Left lobe of liver (tissue), 2 donors: ENCODE data around the gene CELSR3. TPM values are rescaled to one million over a fixed set of nuclear protein-coding genes. Genes with fewer than 3 reads are reported as not detected.

Source experiments
- ATAC-seq: fragments of 200-7000 bp; cut with Tn5 transposase; one replicate; pipeline ENCODE4 v1.9.1; 2020; ENCODE audit warnings: mild to moderate bottlenecking, moderate library complexity
- DNase-seq: peaks from one replicate; pipeline ENCODE4 v3.0.0-alpha.2; 2020; ENCODE audit warnings: low spot score
- total RNA-seq: library from RNA; stranded (reverse); gene quantifications from one replicate; pipeline ENCODE4 v1.2.1, GENCODE V29; 2021
- donor health status: DM: no; HTN: no; CAD: no; lungs with moderate emphysema.
- donor health status: DM: no; HTN: yes; CAD: no.

Gene CELSR3
- total RNA-seq, 1 donor from 2014 or later, result 0.45 TPM

DNA sequence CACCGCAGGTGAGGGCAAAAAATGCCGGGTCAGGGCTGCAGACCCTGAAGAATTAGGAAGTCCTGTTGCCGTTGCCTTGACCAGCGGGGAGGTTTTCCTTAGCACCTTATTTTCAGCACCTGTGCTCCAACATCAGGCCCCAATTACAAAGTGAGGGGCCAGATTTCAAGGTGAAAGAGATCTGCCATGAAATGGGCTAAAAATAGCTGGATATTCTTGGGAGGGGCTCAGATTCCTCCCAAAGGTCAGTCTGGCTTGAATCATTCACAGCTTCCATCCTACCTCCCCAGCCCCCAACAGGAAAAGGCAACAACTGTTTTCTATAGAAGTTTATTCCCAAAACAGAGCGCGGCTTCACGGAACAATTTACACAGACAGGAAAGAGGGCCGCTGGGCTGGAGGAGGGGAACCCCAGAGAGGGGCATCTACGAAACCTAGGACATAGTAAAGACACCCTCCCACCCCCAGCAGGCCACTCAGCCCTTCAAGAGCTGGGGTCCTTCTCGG lies 26.5 kb downstream of the CELSR3 start:
- DNase-seq (no peak), ATAC-seq (no peak)

DNA sequence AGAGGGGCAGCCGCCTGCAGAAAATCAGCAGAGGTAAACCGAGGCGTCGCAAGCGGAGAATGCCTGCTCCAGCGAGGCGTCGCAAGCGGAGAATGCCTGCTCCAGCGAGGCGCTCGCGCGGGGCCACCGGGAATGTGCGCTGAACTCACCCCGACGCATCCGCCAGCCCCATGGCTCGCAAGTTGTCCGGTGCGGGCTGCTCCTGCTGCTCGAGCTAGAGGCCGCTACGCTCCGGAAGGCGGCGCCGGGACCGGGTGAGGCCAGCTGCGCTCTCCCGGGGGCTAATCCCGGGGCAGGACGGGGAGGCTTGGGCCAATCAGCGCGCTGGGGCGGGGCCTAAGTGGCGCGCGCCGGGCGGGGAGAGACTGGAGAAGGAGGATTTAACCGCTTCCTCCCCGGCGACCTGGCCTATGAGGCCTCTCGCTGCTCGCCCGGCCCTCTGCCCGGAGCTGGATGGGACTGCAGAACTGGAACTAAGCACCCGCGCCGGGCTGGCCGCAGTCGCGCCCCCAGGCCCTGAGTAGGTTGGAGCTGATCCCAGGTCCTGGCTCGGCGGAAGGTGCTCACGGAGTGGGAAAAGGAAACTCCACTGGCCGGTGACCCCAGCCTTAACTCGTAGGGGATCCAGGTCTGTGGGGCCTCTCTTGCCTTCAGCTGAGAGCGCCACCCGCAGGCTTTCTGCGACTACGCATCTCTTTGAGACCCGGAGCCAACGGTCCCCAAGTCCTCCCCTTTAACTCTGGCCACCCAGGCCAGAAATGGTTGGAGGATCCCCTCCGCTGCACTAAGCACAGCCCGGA lies 27.3 kb downstream of the CELSR3 start, which contains the start of gene SLC26A6:
Gene SLC26A6 (minus strand): TSS at position 240 of the 800 bp plus-strand sequence. CDS start 68 bp downstream, at position 172.
- DNase-seq (peak; percentile 98), ATAC-seq (peak; percentile 95)

DNA sequence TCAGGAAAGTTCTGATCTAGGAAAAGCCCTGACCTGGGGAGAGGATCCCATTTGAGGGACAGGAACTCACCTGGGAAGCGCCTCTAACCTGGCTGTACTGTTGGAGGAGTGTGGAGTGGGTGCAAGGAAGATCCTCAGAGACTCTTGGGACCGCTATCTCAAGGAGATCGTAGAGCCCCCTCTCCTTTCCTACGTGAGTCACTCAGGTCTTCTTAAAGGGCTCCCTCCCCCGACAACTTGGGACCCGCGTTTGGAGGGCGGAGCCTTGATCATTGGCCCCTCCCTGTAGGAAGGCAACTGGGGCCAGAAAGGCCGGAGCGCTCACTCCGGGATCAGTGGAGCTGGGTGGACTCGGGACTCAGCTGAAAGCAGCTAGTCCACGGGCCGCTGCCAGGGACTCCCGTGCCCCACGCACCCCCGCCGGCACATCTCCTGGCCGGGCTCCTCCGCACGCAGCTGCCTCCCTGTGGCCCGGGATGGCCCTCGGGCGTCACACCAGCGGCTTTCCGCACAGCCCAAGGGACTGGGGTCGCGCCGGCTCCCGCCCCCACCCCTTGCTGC lies 27.9 kb downstream of the CELSR3 start:
- DNase-seq, result peak; percentile 71
- ATAC-seq, result peak; percentile 75

DNA sequence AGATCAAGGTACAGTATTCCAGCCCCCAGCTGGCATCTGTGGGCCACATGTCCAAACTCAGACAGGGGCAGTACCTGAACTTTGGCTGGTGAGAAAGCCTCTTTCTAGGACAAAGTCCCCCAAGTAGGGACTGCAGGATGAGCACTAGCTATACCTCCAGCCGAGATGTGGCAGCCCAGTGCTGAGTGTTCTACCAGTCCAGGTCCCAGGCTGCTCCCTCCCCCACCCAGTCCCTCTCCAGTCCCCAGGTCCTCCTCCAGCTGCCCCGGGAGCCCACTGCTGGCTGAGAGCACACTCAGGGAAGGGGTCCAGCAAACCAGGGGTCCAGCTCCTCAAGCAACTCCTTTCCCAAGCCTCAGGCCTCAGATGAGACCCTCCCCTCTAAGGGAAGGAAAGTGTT lies 28.9 kb downstream of the CELSR3 start:
- no peak for DNase-seq
- no peak for ATAC-seq

DNA sequence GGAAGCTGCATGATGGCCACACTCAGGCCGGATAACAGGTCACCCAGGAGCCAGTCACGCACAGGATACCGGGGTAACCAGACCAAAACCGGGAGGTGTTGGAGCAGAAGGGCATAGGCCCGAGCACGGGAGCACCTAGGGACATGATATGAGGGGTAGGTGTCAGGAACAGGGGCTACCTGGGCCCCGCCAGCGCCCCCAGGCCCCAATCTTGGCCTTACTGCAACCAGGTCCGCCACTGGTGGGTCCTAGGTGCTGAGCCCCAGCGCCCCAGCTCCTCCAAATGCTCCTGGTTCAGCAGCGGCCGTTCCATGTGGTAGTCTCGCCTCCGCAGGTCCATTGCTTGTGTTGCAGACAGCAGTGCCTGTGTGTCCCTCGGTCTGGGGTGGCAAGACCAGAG lies 29.4 kb downstream of the CELSR3 start:
- DNase-seq (no peak), ATAC-seq (no peak)

DNA sequence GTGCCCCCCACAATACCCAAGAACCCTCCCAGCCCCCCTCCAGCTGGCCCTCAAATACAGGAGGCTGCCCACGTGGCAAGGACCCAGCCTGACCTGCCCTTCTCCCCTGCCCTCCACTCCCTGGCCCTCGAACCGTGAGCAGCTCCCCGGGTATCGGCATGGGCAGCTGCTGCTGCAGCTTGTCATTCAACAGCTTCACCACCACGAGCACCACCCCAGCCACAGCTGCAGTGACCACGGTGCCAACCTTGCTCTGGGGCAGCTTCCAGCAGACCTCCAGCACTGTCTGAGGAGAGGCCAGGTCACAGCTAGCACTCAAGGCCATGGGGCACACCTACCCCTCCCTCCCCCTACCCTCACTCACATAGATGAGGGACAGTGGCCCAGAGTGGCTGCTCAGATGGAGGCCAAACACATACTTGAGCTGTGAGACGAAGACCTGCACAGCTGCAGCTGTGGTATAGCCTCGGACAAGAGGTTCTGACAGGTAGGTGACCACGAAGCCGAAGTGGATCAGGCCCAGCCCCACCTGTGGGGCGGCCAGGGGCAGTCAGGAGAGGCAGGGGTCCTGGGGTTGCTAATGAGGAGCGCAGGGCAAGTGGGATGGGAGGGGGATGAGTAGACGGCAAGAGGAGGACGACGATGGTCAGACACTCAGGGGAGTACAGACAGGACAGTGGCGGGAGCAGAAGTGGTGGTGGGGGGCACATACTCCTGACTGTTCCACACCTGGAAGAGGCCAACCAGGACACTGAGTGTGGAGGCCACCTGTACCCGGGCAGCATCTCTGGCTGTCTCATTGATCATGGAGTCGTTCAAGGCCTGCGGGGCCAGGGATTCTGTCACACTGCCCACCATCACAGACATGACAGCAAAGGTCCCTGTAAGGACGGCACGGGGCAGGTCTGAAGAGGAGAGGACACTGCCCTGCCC lies 30.9 kb downstream of the CELSR3 start:
- DNase-seq, result no peak

DNA sequence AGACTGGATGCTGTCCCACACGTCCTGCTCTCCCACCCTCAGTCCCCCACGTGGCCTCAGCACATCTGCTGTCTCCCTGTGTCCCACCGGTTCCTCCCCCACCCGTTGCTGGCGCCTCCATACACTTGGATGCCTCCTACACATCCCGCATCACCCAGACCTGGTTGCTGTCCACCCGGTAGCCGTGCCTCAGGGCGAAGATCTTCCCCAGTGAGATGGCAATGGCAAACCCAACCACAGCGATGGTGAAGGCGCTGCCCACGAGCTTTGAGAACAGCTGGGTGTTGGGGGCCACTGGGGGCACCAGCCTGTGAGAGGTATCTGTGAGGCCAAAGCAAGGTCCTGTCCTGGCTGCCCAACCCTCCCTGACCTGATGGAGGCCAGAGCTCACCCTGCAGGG lies 31.9 kb downstream of the CELSR3 start:
- ATAC-seq (no peak), DNase-seq (no peak)

More for the DNA sequence above, 30.9 kb downstream of the CELSR3 start:
- no peak for ATAC-seq

DNA sequence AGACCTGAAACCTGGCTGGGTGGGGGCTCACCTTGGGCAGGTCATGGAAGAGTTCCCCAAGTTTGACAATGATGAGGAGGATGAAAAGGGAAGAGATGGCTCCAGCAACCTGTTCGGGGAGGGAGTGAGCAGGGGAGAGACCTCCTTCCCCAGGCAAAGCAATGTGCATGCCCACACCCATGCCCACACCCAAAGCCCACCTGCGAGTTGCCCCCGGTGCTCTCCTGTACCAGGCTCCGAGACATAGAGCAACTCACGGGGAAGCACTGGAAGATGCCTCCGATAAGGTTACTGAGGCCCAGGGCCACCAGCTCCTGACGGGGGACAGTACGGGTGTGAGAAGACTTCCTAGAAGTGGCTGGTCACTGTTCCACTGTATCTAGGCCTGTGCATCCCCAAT lies 32.3 kb downstream of the CELSR3 start:
- ATAC-seq (no peak), DNase-seq (no peak)

DNA sequence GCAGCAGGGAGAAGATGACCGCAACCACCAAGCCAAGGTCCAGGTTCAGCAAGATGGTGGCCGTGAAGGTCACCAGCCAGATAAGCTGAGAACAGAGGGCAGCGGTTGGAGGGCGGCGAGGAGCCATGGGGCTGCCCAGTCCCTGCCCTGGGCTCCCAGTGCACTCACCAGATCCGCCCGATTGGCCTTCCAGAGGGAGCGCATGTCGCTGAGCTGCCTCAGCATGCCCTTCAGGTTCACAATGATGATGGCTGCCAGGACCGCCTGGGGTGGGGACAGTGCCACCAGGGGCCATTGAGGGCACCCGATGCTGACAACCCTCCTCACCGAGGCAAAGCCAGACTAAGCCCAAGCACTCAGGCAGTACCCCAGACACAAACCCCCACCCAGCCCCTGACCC lies 32.8 kb downstream of the CELSR3 start:
- DNase-seq (no peak), ATAC-seq (no peak)

DNA sequence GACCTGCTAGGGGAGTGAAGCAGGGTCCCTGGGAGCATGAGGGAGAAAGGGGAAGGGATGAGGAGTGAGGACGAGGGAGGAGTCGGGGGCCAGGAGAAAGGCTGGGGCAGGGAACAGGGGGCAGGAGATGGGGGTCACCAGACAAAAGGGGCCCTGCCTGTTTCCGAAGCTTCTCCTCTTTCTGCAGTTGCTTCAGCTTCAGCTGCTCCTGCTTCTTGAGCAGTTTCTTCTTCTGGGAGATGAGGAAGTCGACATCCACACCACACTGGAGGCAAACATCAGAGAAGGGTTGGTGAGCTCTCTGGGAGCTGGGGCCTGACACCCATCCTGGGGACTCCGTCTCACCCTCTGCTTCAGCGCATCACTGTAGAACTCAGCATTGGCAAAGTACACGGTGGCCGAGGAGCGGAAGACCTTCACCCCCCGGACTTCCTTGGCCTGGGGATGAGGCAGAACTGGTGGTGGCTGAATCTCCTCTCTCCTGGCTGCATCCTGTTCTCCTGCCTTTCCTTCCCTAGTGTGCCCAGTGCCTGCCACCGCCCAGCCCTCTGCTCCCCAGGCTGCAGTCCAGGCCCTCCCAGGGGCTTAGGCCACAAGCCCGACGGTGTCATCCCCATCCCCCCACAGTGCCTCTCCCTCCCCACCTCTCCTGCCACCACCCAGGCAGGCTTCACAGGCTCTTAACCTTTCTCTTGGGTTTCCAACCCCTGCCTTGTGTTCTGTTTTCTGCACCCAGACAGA lies 34.2 kb downstream of the CELSR3 start:
- DNase-seq (no peak), ATAC-seq (no peak)

DNA sequence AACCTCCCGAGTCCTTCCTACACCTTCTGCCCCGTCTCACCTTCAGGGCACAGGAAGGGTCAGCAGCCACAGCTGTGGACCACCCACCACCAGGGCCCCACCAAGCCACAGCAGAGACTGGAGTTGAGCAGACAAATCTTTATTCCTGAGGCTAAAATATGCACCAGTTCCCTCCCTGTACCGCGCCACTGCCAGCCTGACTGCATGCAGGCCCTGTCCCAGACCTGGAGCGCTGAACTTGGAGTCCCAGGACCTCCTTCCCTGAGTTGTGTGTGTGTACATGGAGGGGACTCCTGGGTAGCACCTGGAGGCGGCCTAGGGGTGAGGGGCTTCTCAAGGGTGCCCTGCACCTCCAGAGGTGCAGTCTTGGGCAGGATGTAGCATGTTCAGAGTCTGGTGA lies 37.1 kb downstream of the CELSR3 start:
- ATAC-seq (no peak), DNase-seq (no peak)

DNA sequence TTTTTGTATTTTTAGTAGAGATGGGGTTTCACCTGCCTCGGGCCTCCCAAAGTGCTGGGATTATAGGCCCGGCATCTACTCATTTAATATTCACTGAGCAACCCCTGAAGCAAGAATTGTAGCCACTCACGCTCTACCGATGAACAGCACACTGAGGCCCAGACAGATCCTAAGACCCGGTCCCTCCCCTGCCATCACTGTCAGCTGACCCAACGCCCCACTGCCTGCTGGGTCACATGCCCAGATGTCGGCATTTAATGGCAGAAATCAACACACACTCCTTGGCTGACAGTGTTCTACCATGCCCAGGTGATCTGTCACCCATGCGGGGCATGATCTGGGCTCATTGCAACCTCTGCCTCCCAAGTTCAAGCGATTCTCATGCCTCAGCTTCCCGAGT lies 37.9 kb downstream of the CELSR3 start:
- no peak for ATAC-seq

DNA sequence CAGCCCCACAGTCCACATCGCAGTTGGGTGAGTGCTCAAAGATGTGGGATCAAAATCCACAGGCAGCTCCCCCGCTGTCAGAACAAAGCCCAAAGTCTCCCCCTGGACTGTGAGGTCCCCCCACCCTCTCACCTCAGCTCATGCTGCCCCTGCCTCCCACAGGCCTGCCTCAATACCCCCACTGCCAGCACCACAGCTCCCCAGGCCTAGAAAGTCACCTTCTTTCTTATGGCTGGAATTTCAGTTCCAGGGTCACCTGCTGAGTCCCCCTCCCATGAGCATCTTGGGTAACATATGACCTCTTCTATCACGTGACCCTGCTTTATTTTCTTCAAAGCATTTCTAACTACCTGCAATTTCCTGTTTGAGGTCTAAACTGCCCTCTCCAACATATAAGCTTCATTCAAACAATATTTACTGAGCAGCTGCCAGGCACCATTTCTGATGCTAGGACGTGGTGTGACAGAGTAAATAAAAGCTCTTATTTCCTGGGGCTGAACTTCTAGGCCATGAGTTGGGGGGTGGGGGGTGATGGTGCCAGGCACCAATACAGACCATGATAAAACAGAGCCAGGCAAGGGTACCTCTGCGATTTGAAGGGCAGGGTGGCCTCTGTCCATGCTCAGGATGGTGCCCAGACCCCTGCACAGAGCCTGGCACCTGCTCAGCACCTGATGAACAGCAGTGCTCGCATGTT lies 38.7 kb downstream of the CELSR3 start:
- DNase-seq (no peak), ATAC-seq (no peak)

More for the DNA sequence above, 37.9 kb downstream of the CELSR3 start:
- DNase-seq, result no peak

DNA sequence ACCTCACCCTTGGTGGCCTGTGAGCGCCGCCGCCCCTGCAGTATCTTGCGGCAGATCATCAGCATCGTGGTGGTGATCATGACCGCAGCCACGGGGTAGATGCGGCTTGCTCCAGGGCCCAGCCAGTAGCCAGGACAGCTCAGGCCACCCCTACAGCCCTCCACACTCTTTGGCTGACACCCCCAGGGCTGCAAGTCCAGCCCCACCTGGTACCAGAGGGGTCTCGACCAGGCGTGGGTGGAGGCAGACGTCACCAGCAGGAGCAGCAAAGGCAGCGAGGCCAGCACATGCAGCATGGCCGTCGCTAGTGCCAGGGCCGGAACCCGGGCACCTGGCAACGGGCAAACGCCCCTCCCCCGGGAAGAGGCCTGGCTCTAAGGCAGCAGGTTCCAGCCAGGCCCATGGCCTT lies 41.2 kb downstream of the CELSR3 start, which contains the start of gene TMEM89:
Gene TMEM89 (minus strand): TSS at position 309 of the 409 bp plus-strand sequence. CDS start 13 bp downstream, at position 296.
- no peak for ATAC-seq

DNA sequence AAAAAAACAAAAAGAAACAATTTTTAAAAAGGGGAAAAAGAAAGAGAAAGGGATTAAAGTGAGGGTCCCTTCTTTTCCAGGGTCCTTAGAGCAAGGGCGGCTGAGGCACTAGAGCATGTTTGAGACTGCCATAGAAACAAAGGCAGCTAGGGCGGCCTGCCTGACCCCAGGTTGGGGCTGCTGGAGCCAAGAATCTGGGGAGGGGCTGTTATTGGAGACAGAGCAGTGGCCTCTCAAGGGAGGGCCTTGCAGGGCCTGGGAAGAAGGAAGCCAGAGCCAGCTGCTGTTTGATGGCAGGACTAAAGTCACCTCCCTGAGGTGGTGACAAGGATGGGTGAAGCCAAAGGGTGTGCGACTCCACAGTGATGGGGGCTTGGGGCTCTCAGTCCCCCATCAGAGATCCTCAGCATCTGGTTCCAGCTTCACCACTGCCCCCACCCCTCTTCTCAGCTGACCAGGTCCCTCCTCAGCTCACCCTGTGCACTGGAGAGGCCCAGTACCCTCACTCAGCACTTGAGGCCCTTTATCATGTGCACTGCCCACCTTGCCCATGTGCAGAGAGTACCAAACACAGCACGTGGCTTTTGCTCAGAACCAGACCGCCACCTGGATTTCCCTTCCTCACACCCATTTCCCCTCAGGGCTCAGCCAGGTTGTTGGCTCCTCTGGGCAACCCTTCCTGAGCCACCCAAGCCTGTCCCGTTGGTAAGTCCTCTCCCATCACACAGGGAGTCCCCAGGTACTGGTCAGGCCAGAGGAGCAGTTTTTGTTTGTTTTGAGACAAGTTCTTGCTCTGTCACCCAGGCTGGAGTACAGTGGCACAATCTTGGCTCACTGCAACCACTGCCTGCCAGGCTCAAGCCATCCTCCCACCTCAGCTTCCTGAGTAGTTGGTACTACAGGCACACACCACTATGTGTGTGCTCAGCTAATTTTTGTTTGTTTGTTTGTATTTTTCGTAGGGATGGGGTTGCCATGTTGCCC lies 42.9 kb downstream of the CELSR3 start:
- DNase-seq, result no peak

More for the DNA sequence above, 41.2 kb downstream of the CELSR3 start, which contains the start of gene TMEM89:
- DNase-seq, result no peak

DNA sequence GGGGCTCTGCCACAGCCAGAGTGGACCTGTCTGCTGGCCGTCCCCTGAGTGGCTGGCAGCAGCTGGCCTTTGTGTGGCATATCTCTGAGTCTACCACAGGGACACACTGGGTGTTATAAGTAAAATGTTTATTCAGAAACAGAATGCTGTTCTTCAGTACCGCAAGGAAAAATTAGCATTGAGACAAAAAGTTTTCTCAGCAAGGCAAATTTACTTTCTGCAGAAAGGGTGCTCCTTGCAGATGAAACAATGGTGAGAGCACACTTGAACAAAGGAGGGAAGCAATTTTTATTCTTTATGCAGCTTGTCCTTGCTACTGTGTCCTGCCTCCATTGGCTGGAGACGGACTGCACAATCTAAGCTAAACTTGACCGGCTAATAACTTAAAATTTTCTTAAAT lies 45.1 kb downstream of the CELSR3 start:
- ATAC-seq (no peak), DNase-seq (no peak)

More for the DNA sequence above, 42.9 kb downstream of the CELSR3 start:
- ATAC-seq, result no peak

DNA sequence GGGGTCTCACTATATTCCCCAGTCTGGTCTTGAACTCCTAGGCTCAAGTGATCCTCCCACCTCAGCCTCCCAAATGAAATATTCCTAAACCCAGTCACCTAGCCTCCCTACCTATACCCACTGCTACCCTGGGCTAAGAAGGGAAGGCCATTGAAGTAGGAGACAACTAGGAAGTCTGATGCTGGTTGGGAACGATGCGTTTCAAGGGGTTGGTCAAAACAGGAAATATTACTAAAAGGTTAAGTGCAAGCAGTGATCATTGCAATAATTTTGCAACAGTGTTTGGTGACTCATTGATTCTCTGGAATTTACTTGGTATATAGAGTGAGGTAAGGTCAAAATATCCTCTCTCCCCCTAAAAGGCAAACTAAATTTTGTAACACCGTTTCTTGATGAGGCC lies 48.6 kb downstream of the CELSR3 start:
- no peak for DNase-seq
- no peak for ATAC-seq

DNA sequence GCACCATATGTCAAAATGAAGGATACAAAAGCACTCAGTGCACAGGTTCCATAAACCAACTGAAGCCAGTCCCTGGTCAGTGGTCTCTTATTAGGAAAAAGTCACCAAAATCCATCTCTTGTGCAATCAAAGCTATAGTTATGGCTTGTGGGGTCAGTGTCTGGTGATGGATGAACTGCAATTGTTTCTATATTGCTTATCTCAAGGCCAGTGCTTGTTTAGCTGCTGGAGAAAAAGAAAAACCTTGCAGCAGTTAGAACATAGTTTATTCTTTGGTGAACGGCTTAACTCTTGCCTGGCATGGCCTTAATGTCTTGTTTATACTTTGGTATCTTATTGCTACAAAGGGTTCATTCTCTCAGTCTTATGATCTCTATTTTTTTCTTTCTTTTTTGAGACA lies 50.4 kb downstream of the CELSR3 start:
- DNase-seq (no peak), ATAC-seq (no peak)
